Right renal cortex interstitium (tissue), 3 donors: ENCODE data around the gene SFXN3. TPM values are rescaled to one million over a fixed set of nuclear protein-coding genes. Genes with fewer than 3 reads are reported as not detected.

Experiments used
- DNase-seq, 3 donors: peaks; one replicate each; pipeline ENCODE4 v3.0.0-alpha.2; 2013; ENCODE audit warnings: low read depth in 3 of 3, low spot score in 2 of 3
- polyA plus RNA-seq, 3 donors: library from polyadenylated mRNA; unstranded; fragments of 120-200 nt; gene quantifications; one replicate each; pipeline ENCODE4 v1.2.1, GENCODE V29; 2013; ENCODE audit not compliant: insufficient read length in 3 of 3

SFXN3 gene
- polyA plus RNA-seq, 3 donors: 20.7 to 22.6 (median 22.3) TPM

GRCh38 chr10:101054876-101055275 lies 23.8 kb downstream of the SFXN3 start:
- DNase-seq: no peak

GRCh38 chr10:101055411-101055810 lies 24.4 kb downstream of the SFXN3 start:
- no peak for DNase-seq

GRCh38 chr10:101056365-101057151 lies 25.5 kb downstream of the SFXN3 start:
- no peak for DNase-seq

- DNase-seq: peak; percentile 91 to 96 (median 95)
Observed at GRCh38 chr10:101060036-101060950, 29.3 kb downstream of the SFXN3 start.

- DNase-seq: peak; percentile 91 to 94 (median 91)
Observed at GRCh38 chr10:101060951-101061623, 30.1 kb downstream of the SFXN3 start.

GRCh38 chr10:101061624-101062231 lies 30.7 kb downstream of the SFXN3 start, which contains the start of gene KAZALD1:
KAZALD1 (plus strand) TSS chr10:101061989; CDS start chr10:101062593, 604 bp downstream.
- DNase-seq: peak in 1 of 3 donors; percentile 78

DNA sequence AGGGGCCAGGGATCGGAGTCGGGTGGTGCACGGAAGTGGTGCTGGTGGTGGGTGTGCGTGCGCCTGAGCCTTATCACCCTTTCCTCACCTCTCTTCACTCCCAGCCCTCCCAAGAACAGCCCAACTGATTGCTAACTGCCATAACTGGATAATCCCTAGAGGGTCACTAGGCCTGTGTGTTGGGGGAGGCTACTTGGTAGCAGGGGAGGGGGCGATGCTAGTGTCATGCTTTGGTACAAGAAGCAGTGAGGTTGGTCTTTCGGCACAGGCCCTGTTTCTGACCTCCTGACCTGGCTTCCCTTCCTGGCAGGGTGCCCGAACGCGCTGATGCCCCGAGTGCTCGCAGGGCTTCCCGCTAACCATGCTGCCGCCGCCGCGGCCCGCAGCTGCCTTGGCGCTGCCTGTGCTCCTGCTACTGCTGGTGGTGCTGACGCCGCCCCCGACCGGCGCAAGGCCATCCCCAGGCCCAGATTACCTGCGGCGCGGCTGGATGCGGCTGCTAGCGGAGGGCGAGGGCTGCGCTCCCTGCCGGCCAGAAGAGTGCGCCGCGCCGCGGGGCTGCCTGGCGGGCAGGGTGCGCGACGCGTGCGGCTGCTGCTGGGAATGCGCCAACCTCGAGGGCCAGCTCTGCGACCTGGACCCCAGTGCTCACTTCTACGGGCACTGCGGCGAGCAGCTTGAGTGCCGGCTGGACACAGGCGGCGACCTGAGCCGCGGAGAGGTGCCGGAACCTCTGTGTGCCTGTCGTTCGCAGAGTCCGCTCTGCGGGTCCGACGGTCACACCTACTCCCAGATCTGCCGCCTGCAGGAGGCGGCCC lies 31.4 kb downstream of the SFXN3 start:
- DNase-seq: no peak

DNA sequence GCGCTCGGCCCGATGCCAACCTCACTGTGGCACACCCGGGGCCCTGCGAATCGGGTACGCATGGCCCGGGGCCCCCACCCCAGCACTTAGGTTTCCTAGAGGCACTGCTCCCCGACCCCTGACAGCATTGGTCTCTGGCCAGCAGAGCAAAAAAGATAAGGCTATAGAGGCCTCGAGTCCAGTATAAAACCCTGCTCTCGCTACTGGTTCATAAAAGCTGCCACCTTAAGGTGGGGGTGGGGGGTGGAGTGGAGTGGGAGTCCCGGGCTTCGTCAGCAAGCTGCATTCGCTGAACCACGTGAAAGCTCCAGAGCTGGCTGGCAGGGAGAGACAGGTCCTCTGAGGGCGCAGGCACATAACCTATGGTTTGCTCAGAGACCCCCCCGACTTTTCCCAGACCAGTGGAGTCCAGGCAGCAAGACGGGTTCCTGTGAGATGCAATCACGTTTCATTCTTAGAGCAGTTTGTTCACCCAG lies 32.1 kb downstream of the SFXN3 start:
- no peak for DNase-seq

GRCh38 chr10:101063548-101064414 lies 32.7 kb downstream of the SFXN3 start:
- DNase-seq: no peak

GRCh38 chr10:101064415-101065030 lies 33.5 kb downstream of the SFXN3 start:
- DNase-seq: no peak

GRCh38 chr10:101065481-101066145 lies 34.6 kb downstream of the SFXN3 start:
- DNase-seq: no peak

- DNase-seq: no peak
Observed at GRCh38 chr10:101066146-101066895, 35.3 kb downstream of the SFXN3 start.

GRCh38 chr10:101066896-101067355 lies 35.9 kb downstream of the SFXN3 start:
- DNase-seq: no peak

GRCh38 chr10:101067356-101068083 lies 36.5 kb downstream of the SFXN3 start:
- DNase-seq: no peak

GRCh38 chr10:101069441-101069840 lies 38.4 kb downstream of the SFXN3 start:
- no peak for DNase-seq

- DNase-seq: no peak
Observed at GRCh38 chr10:101070098-101070497, 39.1 kb downstream of the SFXN3 start.
